Lower lobe of right lung (tissue), 2 donors: ENCODE measurements around the gene PRKAR2A. TPM values are rescaled to one million over a fixed set of nuclear protein-coding genes. Genes with fewer than 3 reads are reported as not detected.
"Not testable (repeated sequence)": the region's sequence is repeated elsewhere in the genome, so short reads cannot be mapped to it uniquely, and the experiment has no call there.

Experiments
- ATAC-seq, 2 donors: fragments of 200-7000 bp; cut with Tn5 transposase; one replicate each; pipeline ENCODE4 v1.9.1; 2020 to 2022; ENCODE audit warnings: mild to moderate bottlenecking in 2 of 2, moderate library complexity in 2 of 2
- DNase-seq: peaks from one replicate; pipeline ENCODE4 v3.0.0-alpha.2; 2020
- H3K27ac ChIP-seq: fragments of 200-600 bp; one replicate; pipeline ENCODE4 v1.8.0; 2022
- H3K27me3 ChIP-seq: fragments of 200-600 bp; one replicate; pipeline ENCODE4 v1.8.0; 2022; ENCODE audit warnings: low read depth
- H3K36me3 ChIP-seq: fragments of 200-600 bp; one replicate; pipeline ENCODE4 v1.8.0; 2022; ENCODE audit warnings: mild to moderate bottlenecking
- H3K4me1 ChIP-seq: fragments of 200-600 bp; one replicate; pipeline ENCODE4 v1.8.0; 2022
- H3K4me3 ChIP-seq: fragments of 200-600 bp; one replicate; pipeline ENCODE4 v1.8.0; 2022; ENCODE audit warnings: mild to moderate bottlenecking
- H3K9me3 ChIP-seq: fragments of 200-600 bp; one replicate; pipeline ENCODE4 v1.8.0; 2022
- CTCF ChIP-seq: fragments of 200-600 bp; IDR thresholded peaks from one replicate; pipeline ENCODE4 v1.8.0; 2022; ENCODE audit warnings: antibody characterized with exemption, mild to moderate bottlenecking
- intact Hi-C: fragments of 100-400 bp; cut with DNase I; formaldehyde crosslinking; loops from one replicate; pipeline ENCODE4 v1.11.0; 2022
- total RNA-seq: library from RNA; stranded (reverse); fragmentation: NEBNext Ultra II Directional; extraction: Animal tissue kit (Norgen Biotek cat#: 25700); gene quantifications from one replicate; pipeline ENCODE4 v1.2.1, GENCODE V29; 2021
- donor health status: DM: no; HTN: yes; CAD: no; lungs with severe emphysema.

Gene PRKAR2A
- total RNA-seq, 1 donor from 2014 or later, result 45.5 TPM

- ATAC-seq (no peak), DNase-seq (no peak)
- no peak for TF ChIP-seq CTCF
- no peaks in the 10 kb centered on the region for H3K4me1 ChIP-seq
- no peaks in the 10 kb centered on the region for H3K27me3 ChIP-seq
- H3K4me3 ChIP-seq, result no peak overlapping the region
- no peak overlapping the region for H3K27ac ChIP-seq
- no peaks in the 10 kb centered on the region for H3K36me3 ChIP-seq
- no peaks in the 10 kb centered on the region for H3K9me3 ChIP-seq
- intact Hi-C loops, result no loop called here
Observed at GRCh38 chr3:48798998-48799397, 48.7 kb downstream of the PRKAR2A start.

GRCh38 chr3:48797626-48798025 is 50.0 kb downstream of the PRKAR2A start:
- Histone ChIP-seq H3K4me3 (no peak overlapping the region), H3K36me3 (peaks cover 11% of the 10 kb centered on the region), H3K27ac (no peak overlapping the region), H3K9me3 (no peaks in the 10 kb centered on the region), H3K4me1 (no peaks in the 10 kb centered on the region), H3K27me3 (no peaks in the 10 kb centered on the region)
- ATAC-seq (no peak), DNase-seq (no peak)
- intact Hi-C loops, result no loop called here
- no peak for TF ChIP-seq CTCF

GRCh38 chr3:48795997-48796732 is 51.5 kb downstream of the PRKAR2A start:
- no peaks in the 10 kb centered on the region for H3K9me3 ChIP-seq
- no peaks in the 10 kb centered on the region for H3K27me3 ChIP-seq
- no peak for TF ChIP-seq CTCF
- peaks cover 13% of the 10 kb centered on the region for H3K36me3 ChIP-seq
- ATAC-seq (no peak), DNase-seq (no peak)
- no peak overlapping the region for H3K4me3 ChIP-seq
- intact Hi-C loops, result no loop called here
- H3K4me1 ChIP-seq, result no peaks in the 10 kb centered on the region
- H3K27ac ChIP-seq, result no peak overlapping the region

GRCh38 chr3:48793484-48793883 is 54.2 kb downstream of the PRKAR2A start:
- H3K27ac ChIP-seq, H3K4me3 ChIP-seq, ATAC-seq, H3K4me1 ChIP-seq, H3K27me3 ChIP-seq, H3K9me3 ChIP-seq, intact Hi-C loops, DNase-seq: not testable (repeated sequence)
- H3K36me3 ChIP-seq, result peaks cover 13% of the 10 kb centered on the region

GRCh38 chr3:48789665-48790064 is 58.0 kb downstream of the PRKAR2A start:
- ATAC-seq (no peak), DNase-seq (no peak)
- H3K36me3 ChIP-seq, result peaks cover 22% of the 10 kb centered on the region
- intact Hi-C loops, result no loop called here
- H3K9me3 ChIP-seq, result no peaks in the 10 kb centered on the region
- H3K27me3 ChIP-seq, result no peaks in the 10 kb centered on the region
- H3K27ac ChIP-seq, result no peak overlapping the region
- H3K4me3 ChIP-seq, result no peak overlapping the region
- no peak for TF ChIP-seq CTCF
- no peaks in the 10 kb centered on the region for H3K4me1 ChIP-seq

GRCh38 chr3:48788544-48789162 is 59.0 kb downstream of the PRKAR2A start:
- TF ChIP-seq CTCF, result no peak
- no peaks in the 10 kb centered on the region for H3K27me3 ChIP-seq
- H3K9me3 ChIP-seq, result no peaks in the 10 kb centered on the region
- intact Hi-C loops, result no loop called here
- H3K4me3 ChIP-seq, result no peak overlapping the region
- peaks cover 32% of the 10 kb centered on the region for H3K36me3 ChIP-seq
- DNase-seq, result no peak
- H3K4me1 ChIP-seq, result no peaks in the 10 kb centered on the region
- H3K27ac ChIP-seq, result no peak overlapping the region
- no peak for ATAC-seq
